Endothelial cell of umbilical vein (primary cell): ENCODE data around the gene SENP6. TPM values are rescaled to one million over a fixed set of nuclear protein-coding genes. Genes with fewer than 3 reads are reported as not detected.

ENCODE experiments used
- BruUV-seq: library from RNA; stranded (reverse); fragments of 400-500 nt; replicated peaks from 2 replicates; lab custom pipeline; 2021; lab: Mats Ljungman, UMichigan
- CTCF ChIA-PET: fragments of 300-600, 350-600 bp; sonication (Branson Sonifier 250); formaldehyde crosslinking; loops from one replicate; lab custom pipeline; 2021; ENCODE audit warnings: antibody characterized with exemption, inconsistent platforms; lab: Charles Lee
- POLR2A ChIA-PET: fragments of 300-600, 350-600 bp; sonication (Branson Sonifier 250); formaldehyde crosslinking; loops from one replicate; lab custom pipeline; 2021; ENCODE audit warnings: antibody characterized with exemption, inconsistent platforms; lab: Charles Lee
- DNase-seq: peaks from one replicate; pipeline ENCODE4 v3.0.0-alpha.2; 2011; ENCODE audit warnings: low read depth, low spot score
- FAIRE-seq: peaks from 2 replicates; lab custom pipeline; 2011; peaks lifted over from hg19 to GRCh38; lab: Jason Lieb, UNC
- H2AFZ ChIP-seq: 2 replicates; pipeline ENCODE4 v1.6.0; 2012; ENCODE audit warnings: low read depth, low read length, control low read depth, inconsistent platforms
- H3K27ac ChIP-seq: 2 replicates; pipeline ENCODE4 v1.5.1; 2011; ENCODE audit warnings: low read depth, mild to moderate bottlenecking, control low read depth, low read length, moderate library complexity; ENCODE audit not compliant: insufficient read depth
- H3K27me3 ChIP-seq, 2 experiments: 2 replicates each; pipeline versions ENCODE4 v1.6.0 to v1.6.1; 2011; ENCODE audit warnings: low read length in 2 of 2, mixed read lengths in 1 of 2; ENCODE audit not compliant: control insufficient read depth in 2 of 2, insufficient read depth in 2 of 2
- H3K36me3 ChIP-seq, 2 experiments: 2 replicates in 1 of 2; 3 replicates in 1 of 2; pipeline ENCODE4 v1.5.1; 2011; ENCODE audit warnings: low read length in 2 of 2, mild to moderate bottlenecking in 1 of 2, moderate library complexity in 1 of 2; ENCODE audit not compliant: control insufficient read depth in 2 of 2, insufficient read depth in 2 of 2; ENCODE audit errors: extremely low read depth in 1 of 2
- H3K4me1 ChIP-seq: 3 replicates; pipeline ENCODE4 v1.5.1; 2011; ENCODE audit warnings: mild to moderate bottlenecking, low read length; ENCODE audit not compliant: control insufficient read depth, insufficient read depth; ENCODE audit errors: extremely low read depth
- H3K4me2 ChIP-seq: 2 replicates; pipeline ENCODE4 v1.6.1; 2011; ENCODE audit warnings: low read length, control low read depth, mixed read lengths; ENCODE audit not compliant: insufficient read depth
- H3K4me3 ChIP-seq, 3 experiments: fragments of 200-600 bp in 1 of 3; sonication (generic), shearing (Covaris generic) in 1 of 3; replicated peaks in 1 of 3; 2 replicates each; pipeline ENCODE4 v1.5.1; 2011 to 2016; ENCODE audit warnings: control low read depth in 3 of 3, low read length in 3 of 3, mild to moderate bottlenecking in 2 of 3, inconsistent platforms in 1 of 3, low read depth in 1 of 3, moderate library complexity in 1 of 3; ENCODE audit not compliant: insufficient read depth in 1 of 3
- H3K79me2 ChIP-seq: 2 replicates; pipeline ENCODE4 v1.6.0; 2012; ENCODE audit warnings: low read length, inconsistent platforms; ENCODE audit not compliant: control insufficient read depth, insufficient read depth
- H3K9ac ChIP-seq: replicated peaks from 2 replicates; pipeline ENCODE3; 2011; ENCODE audit warnings: low read length, control low read depth; ENCODE audit not compliant: insufficient read depth; ENCODE audit errors: extremely low read depth
- H3K9me1 ChIP-seq: replicated peaks from 3 replicates; pipeline ENCODE4 v1.6.0; 2011; ENCODE audit warnings: mild to moderate bottlenecking, low read length; ENCODE audit not compliant: control insufficient read depth, insufficient read depth; ENCODE audit errors: extremely low read depth
- H3K9me3 ChIP-seq: replicated peaks from 2 replicates; pipeline ENCODE4 v1.5.1; 2012; ENCODE audit warnings: low read length, inconsistent platforms; ENCODE audit not compliant: control insufficient read depth, insufficient read depth
- H4K20me1 ChIP-seq: replicated peaks from 2 replicates; pipeline ENCODE3; 2011; ENCODE audit warnings: mild to moderate bottlenecking, low read length; ENCODE audit not compliant: control insufficient read depth, insufficient read depth; ENCODE audit errors: extremely low read depth
- CTCF ChIP-seq, 2 donors: IDR thresholded peaks; 1 replicate in 1 of 2; 2 replicates in 1 of 2; pipeline ENCODE4 v1.5.1; 2011; ENCODE audit warnings: low read length in 2 of 2, mild to moderate bottlenecking in 2 of 2, moderate library complexity in 2 of 2, control low read depth in 1 of 2, inconsistent platforms in 1 of 2, low read depth in 1 of 2; ENCODE audit not compliant: insufficient read depth in 1 of 2; ENCODE audit errors: extremely low read depth in 1 of 2
- EZH2 ChIP-seq: IDR thresholded peaks from 2 replicates; pipeline ENCODE4 v1.6.1; 2012; ENCODE audit warnings: borderline replicate concordance, low read depth, mild to moderate bottlenecking, moderate library complexity, low read length, inconsistent platforms; ENCODE audit not compliant: severe bottlenecking
- FOS ChIP-seq: IDR thresholded peaks from 2 replicates; pipeline ENCODE4 v1.6.1; 2011; ENCODE audit warnings: mild to moderate bottlenecking, low read length, moderate library complexity, borderline replicate concordance; ENCODE audit not compliant: insufficient read depth
- GATA2 ChIP-seq: IDR thresholded peaks from 2 replicates; pipeline ENCODE4 v1.7.0; 2011; ENCODE audit warnings: low read depth, mild to moderate bottlenecking, moderate library complexity, mixed read lengths, low read length; ENCODE audit not compliant: insufficient read length, insufficient read depth
- JUN ChIP-seq: IDR thresholded peaks from 2 replicates; pipeline ENCODE4 v1.6.1; 2011; ENCODE audit warnings: borderline replicate concordance, low read depth; ENCODE audit not compliant: insufficient read length, insufficient read depth
- MAX ChIP-seq: IDR thresholded peaks from 2 replicates; pipeline ENCODE4 v1.6.1; 2011; ENCODE audit not compliant: insufficient read depth, insufficient read length
- MYC ChIP-seq: IDR thresholded peaks from one replicate; pipeline ENCODE4 v1.6.1; 2011; ENCODE audit warnings: mild to moderate bottlenecking, low read depth, low read length
- POLR2A ChIP-seq: IDR thresholded peaks from 2 replicates; pipeline ENCODE4 v1.6.1; 2012; ENCODE audit warnings: low read depth, mild to moderate bottlenecking, control low read depth, low read length
- POLR2AphosphoS5 ChIP-seq: IDR thresholded peaks from 2 replicates; pipeline ENCODE4 v1.6.1; 2012; ENCODE audit warnings: low read depth, mild to moderate bottlenecking, control low read depth, low read length, moderate library complexity; ENCODE audit not compliant: insufficient read depth
- dilution Hi-C: fragments of 300-500 bp; cut with MboI; formaldehyde crosslinking; loops from one replicate; pipeline ENCODE4 v1.15.0; 2019; ENCODE audit warnings: low sequenced_read_pairs; ENCODE audit not compliant: extremely low pct_ligation_motif_present
- intact Hi-C: fragments of 100-400 bp; cut with micrococcal nuclease; formaldehyde crosslinking; loops from one replicate; pipeline ENCODE4 v1.10.0; 2022
- polyA plus RNA-seq, 4 experiments: library from polyadenylated mRNA; depleted of rRNA in 3 of 4; stranded (reverse) in 3 of 4; unstranded in 1 of 4; fragments of >200 nt; gene quantifications; 2 replicates each; pipeline versions ENCODE4 v1.2.1 to v1.2.3, GENCODE V29; 2011 to 2012; ENCODE audit warnings: missing spikeins in 1 of 4
- total RNA-seq: library from RNA; stranded (reverse); gene quantifications from 2 replicates; pipeline ENCODE4 v1.2.3, GENCODE V29; 2021

SENP6 gene
- total and polyA plus RNA-seq, 2 donors (not counting 3 experiments of a cell fraction or from before 2014, with no cell fraction given): 11.5 to 99.1 TPM

- no peak for DNase-seq
- Histone ChIP-seq H3K9me3 (no peaks in the 10 kb centered on the region), H3K36me3 (no peaks in the 10 kb centered on the region), H3K27ac (no peak overlapping the region), H3K4me1 (peaks cover 13% of the 10 kb centered on the region), H3K9ac (no peak overlapping the region), H4K20me1 (peaks cover 13% of the 10 kb centered on the region), H3K79me2 (peaks cover 65% of the 10 kb centered on the region), H3K27me3 (no peaks in the 10 kb centered on the region), H2AFZ (no peak overlapping the region), H3K4me3 (no peak overlapping the region), H3K4me2 (no peak overlapping the region), H3K9me1 (no peaks in the 10 kb centered on the region)
- intact Hi-C loops (no loop called here), dilution Hi-C loops (no loop called here)
- no TSS peak for BruUV-seq
- no peak for FAIRE-seq
- ChIA-PET POLR2A (no interaction called here), CTCF (interaction anchor here (2.2 kb wide), 1 partner anchor 12 kb away, joined by 7 read pairs; no protein-coding TSS in a partner anchor)
- TF ChIP-seq POLR2AphosphoS5: no peak
Measured at GRCh38 chr6:75758061-75758460, 156.4 kb downstream of the SENP6 start.

GRCh38 chr6:75759207-75759606 is 157.5 kb downstream of the SENP6 start:
- Histone ChIP-seq H2AFZ (no peak overlapping the region), H3K36me3 (peaks cover 0 to 3% of the 10 kb centered on the region in 2 experiments), H4K20me1 (peaks cover 17% of the 10 kb centered on the region), H3K79me2 (peaks cover 65% of the 10 kb centered on the region), H3K4me3 (no peak overlapping the region), H3K4me1 (peaks cover 1% of the 10 kb centered on the region), H3K4me2 (no peak overlapping the region), H3K9ac (no peak overlapping the region), H3K9me3 (no peaks in the 10 kb centered on the region), H3K27me3 (no peaks in the 10 kb centered on the region), H3K27ac (no peak overlapping the region), H3K9me1 (no peaks in the 10 kb centered on the region)
- CTCF ChIA-PET: interaction anchor here (2.2 kb wide), 1 partner anchor 11 kb away, joined by 7 read pairs; no protein-coding TSS in a partner anchor
- DNase-seq (no peak), FAIRE-seq (no peak)
- BruUV-seq: no TSS peak
- POLR2A ChIA-PET: no interaction called here
- TF ChIP-seq MYC (no peak), JUN (no peak), FOS (no peak), POLR2A (no peak), POLR2AphosphoS5 (no peak), EZH2 (no peak), GATA2 (no peak), CTCF (IDR thresholded peaks at IDR 0.05; ENCODE audit: extremely low read depth in 1 of 2, insufficient read depth in 1 of 2, low read depth in 1 of 2, low read length in 2 of 2) (no peak), MAX (no peak)
- dilution Hi-C loops: no loop called here
- intact Hi-C loops: no loop called here
